HEK293T (cell line): ENCODE results near the gene PRDM16.

Source experiments
- BHLHE40 ChIP-seq: fragments of 450-650 bp; IDR thresholded peaks from 2 replicates; pipeline ENCODE4 v1.6.1; 2016; ENCODE audit warnings: mild to moderate bottlenecking, moderate library complexity, borderline replicate concordance
- CTBP1 ChIP-seq: fragments of 450-650 bp; IDR thresholded peaks from 2 replicates; pipeline ENCODE4 v1.6.1; 2016; ENCODE audit warnings: borderline replicate concordance
- ELF4 ChIP-seq: fragments of 450-650 bp; IDR thresholded peaks from 2 replicates; pipeline ENCODE4 v1.6.1; 2017; ENCODE audit warnings: antibody characterized with exemption
- FOXK2 ChIP-seq: fragments of 450-650 bp; IDR thresholded peaks from 2 replicates; pipeline ENCODE4 v1.6.1; 2016; ENCODE audit warnings: mild to moderate bottlenecking
- FOXM1 ChIP-seq: fragments of 450-650 bp; IDR thresholded peaks from 2 replicates; pipeline ENCODE4 v1.6.1; 2017; ENCODE audit warnings: mild to moderate bottlenecking, borderline replicate concordance
- HDGF ChIP-seq: fragments of 450-650 bp; IDR thresholded peaks from 2 replicates; pipeline ENCODE4 v1.6.1; 2017; ENCODE audit warnings: antibody characterized with exemption, borderline replicate concordance
- NFRKB ChIP-seq: fragments of 450-650 bp; IDR thresholded peaks from 2 replicates; pipeline ENCODE4 v1.6.1; 2016; ENCODE audit warnings: mild to moderate bottlenecking, moderate library complexity
- PKNOX1 ChIP-seq: fragments of 450-650 bp; IDR thresholded peaks from 2 replicates; pipeline ENCODE4 v1.6.1; 2016
- SP1 ChIP-seq: fragments of 450-650 bp; IDR thresholded peaks from 2 replicates; pipeline ENCODE4 v1.6.1; 2017
- SUZ12 ChIP-seq: fragments of 450-650 bp; IDR thresholded peaks from 2 replicates; pipeline ENCODE4 v1.6.1; 2016; ENCODE audit warnings: mild to moderate bottlenecking
- ZNF384 ChIP-seq: fragments of 450-650 bp; IDR thresholded peaks from 2 replicates; pipeline ENCODE4 v1.6.1; 2016

GRCh38 chr1:3442901-3443300, 373.9 kb downstream of the PRDM16 start:
- TF ChIP-seq SUZ12: no peak
- TF ChIP-seq BHLHE40: no peak
- TF ChIP-seq FOXM1: no peak
- no peak for TF ChIP-seq ELF4
- no peak for TF ChIP-seq SP1
- TF ChIP-seq FOXK2: no peak
- TF ChIP-seq NFRKB: no peak
- no peak for TF ChIP-seq ZNF384
- no peak for TF ChIP-seq HDGF
- TF ChIP-seq PKNOX1: no peak
- no peak for TF ChIP-seq CTBP1
